HG02840 (cell line): ENCODE results near the gene DNM1L.
A peak's percentile ranks its signal among the peaks of the same experiment; 100 is the strongest.

ENCODE experiments used
- ATAC-seq: cut with Tn5 transposase; IDR thresholded peaks from one replicate; pipeline ENCODE4 v1.9.1; 2021; ENCODE audit warnings: mild to moderate bottlenecking, moderate library complexity, moderate number of reproducible peaks; ENCODE audit not compliant: unreplicated experiment, low FRiP score

DNM1L gene

DNA sequence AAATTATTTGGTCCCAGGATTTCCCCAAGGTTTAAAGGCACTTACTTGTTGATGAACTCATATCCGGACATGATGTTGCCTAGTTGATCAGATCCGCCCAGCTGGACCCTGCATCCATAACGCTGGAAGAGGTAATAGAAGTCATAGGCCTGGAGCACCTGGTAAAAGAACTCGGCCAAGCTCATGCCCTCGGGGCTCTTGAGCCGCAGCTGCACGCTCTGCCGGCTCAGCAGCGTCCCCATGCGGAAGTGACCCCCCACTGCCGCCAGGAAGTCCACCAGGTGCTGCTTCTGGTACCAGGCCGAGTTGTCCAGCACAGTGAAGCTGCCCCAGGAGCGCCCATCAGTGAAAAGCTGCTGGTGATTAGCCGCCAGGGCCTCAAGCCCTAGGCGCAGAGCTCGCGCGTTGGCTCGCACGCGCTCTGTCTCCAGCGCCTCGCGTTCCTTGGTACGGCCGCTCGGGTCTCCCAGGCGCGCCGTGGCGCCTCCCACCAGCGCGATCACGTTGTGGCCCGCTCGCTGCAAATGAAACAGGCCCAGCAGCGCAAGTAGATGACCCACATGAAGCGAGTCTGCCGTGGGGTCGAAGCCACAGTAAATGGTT lies 76.1 kb downstream of the DNM1L start:
- ATAC-seq, result peak; percentile 63

DNA sequence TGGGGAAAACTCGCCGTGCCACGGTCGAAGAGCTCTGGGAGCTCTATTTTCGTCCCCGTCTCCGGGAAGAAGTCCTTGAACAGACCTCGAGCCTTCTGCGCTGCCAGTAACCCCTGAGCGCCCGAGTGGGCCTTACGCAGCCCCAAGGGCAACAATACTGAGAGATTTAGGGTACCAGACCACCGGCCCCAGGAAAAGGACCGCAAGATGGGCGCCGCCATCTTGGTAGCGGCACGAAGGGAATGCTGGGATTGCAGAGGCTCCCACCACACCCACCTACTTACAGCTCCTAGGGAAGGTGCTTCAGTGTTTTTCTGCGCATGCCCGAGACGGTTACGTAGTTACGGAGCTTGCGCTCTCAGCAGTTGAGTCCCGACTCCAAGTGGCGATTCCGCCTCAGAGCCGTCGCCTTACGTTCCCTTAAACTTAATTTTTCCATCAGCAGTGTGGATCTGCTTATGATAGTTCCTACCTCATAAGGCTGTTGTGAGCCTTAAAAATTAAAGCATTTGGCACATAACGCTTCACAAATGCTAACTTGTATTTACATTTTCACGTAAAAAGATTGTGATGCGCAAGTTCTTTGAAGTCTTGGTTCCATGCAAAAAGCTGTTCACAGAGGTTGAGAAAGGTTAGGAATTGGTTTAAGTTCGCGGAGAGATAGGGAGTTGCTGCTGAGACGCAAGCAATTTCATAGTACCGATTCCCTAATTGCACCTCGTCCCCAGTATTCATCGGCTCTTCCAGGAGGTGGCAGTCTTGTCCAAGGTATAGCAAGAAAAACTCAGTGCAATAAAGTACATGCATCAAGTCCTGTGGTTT lies 76.8 kb downstream of the DNM1L start, which contains the start of gene YARS2:
Gene YARS2, minus strand, starts transcription at position 244 of the 822 bp plus-strand sequence. Its CDS starts 23 bp downstream, at position 221.
- peak; percentile 93 for ATAC-seq

DNA sequence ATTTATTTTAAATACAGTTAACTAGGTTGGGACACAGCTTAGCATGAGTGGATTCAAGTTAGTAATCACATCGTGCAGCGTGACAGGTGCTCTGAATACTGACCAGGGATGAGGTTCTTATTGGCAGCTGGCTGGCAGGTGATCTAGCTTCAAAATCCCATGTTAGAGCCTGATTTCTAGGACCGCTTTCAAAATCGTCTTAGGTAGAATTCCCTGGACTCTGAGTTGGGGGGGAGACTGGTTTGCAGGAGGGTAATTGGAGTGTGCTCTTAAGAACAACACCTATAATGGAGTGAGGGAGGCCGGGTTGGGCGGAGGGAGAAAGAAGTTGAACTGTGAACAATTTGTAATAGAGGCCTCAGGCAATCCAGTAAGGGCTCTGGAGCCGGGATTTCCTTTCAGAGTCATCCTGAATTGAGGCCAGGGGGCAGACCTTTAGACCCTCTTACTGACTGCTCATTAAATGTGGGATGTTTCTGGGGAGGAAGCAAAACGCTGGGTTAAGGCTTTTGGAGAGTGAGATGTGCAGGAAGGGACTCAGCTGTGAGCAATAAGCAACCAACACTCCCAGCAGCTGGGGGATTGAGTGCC lies 77.5 kb downstream of the DNM1L start:
- no peak for ATAC-seq

DNA sequence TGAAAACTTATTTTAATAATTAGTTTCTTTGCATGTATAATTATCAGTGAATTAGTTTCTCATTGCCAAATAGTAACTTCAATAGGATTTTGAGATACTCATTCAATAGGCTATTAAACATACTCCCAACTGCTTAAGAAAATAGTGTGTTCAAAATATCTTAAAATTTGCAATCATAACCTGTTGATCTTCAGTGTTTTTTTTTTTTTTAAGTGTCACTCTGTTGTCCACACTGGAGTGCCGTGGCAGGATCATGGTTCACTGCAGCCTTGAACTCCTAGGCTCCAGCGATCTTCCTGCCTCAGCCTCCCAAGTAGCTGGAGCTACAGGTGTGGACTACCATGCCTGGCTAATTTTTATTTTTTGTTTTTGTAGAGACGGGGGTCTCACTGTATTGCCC lies 78.1 kb downstream of the DNM1L start:
- no peak for ATAC-seq

DNA sequence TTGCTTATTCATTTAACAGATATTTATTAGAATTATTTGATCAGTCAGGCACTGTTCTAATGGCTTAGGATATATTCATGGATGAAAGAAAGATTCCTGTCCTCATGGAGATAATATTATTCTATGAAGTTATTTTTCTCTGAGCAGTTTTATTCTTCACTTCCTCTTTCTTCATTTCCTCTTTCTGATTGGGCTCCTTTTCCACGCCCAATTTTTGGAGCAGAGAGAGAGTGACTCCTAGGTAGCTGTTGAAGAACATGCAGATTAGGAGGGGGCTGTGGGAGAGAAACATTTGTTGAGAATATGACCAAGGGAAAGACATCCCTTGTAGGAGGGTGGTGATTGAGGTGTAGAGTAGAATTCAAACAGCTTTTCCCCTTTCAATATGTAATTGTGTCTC lies 82.6 kb downstream of the DNM1L start:
- no peak for ATAC-seq

DNA sequence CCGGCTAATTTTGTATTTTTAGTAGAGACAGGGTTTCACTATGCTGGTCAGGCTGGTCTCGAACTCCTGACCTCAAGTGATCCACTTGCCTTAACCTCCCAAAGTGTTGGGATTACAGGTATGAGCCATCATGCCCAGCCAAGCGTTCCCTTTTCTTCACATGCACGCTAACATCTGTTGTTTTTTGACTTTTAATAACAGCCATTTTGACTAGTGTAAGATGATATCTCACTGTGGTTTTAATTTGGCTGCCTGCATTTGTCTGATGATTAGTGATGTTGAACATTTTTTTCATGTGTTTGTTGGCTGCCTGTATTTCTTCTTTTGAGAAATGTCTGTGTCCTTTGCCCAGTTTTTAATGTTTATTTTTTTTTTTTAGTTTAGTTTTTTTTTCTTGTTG lies 86.8 kb downstream of the DNM1L start:
- no peak for ATAC-seq

DNA sequence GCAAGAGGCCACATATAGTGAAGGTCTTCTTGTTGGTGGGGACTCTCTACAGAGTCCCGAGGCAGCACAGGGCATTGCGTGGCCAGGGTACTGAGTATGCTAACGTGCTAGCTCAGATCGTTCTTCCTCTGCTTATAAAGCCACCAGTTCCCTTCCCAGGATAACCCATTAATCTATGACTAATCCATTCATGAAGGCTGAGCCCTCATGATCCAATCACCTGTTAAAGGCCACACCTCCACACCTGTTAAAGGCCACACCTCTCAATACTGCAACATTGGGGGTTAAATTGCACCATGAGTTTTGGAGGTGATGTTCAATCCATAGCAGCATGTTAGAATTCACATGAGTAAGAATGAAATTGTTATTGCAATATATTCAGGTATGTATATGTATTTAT lies 89.4 kb downstream of the DNM1L start:
- no peak for ATAC-seq

DNA sequence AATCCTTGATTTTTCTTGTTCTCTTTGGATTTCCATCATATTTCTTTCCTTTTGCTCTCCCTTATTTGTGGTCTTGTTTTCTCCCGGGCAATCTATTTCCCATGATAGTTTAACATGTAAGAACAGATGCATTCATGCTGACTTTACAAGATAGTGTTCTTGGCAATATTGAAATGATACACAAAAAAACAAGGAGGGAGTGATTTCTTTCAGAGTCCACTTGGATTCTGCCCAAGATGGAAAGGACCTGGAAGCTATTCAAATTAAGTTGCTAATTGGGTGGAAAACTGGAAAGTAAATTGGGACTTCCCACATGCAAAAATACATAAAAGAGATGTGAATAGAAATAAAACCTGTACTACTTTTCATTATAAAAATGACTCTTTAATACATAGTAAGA lies 91.0 kb downstream of the DNM1L start:
- ATAC-seq, result no peak

DNA sequence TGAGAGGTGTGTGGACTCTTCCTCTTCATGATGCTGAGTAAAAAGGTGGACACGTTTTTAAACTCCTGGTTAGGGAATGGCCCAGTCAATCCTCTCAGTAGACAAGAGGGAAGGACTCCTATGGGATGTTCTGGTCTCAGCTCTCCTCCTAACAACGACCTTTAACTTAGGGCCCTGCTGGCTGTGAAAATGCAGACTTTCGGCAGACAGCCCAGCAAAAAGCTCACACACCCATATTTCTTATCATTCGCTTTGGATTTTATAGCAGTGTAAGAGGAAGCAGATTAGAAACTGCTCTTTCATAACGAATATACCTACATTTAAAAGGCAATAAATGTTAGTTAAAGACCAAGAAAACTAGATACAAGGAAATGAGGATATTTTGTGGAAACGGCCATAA lies 94.6 kb downstream of the DNM1L start:
- no peak for ATAC-seq

DNA sequence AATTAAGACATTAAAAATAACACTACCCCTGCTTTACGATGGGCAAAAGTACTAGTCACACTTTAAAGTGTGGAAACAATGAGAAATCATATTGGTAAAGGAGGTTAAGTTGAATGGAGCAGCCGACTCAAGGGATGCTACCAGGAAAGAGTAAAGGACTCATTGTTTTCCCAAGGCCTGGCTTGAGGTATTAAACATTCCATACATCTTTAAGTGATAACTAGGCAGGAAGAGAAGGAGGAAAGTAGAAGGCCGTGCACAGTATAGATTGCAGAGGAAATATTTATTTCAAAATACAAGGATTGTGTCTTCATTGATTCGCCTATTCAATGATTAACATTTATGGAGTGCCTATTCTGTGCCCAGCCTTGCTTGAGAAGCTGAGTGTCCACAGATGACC lies 97.2 kb downstream of the DNM1L start:
- no peak for ATAC-seq

DNA sequence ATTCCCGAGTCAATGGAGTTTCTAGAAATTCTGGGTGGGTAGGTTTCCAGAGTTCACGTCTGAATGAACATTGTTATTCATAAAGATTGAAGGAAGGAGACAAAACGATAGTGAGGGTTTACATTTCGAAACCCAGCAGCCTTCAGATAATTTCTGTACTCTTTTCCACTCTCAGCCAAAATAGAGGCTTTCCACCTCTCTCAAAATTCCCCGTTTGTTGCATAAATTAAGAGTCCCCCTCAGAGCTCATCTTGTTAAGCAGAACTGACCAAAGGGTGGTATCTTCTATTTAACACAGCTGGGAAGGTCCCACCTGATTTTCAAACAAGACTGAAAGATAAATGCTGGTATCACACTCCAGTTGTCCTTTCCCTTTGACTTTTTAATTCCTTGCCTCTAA lies 98.1 kb downstream of the DNM1L start:
- no peak for ATAC-seq

DNA sequence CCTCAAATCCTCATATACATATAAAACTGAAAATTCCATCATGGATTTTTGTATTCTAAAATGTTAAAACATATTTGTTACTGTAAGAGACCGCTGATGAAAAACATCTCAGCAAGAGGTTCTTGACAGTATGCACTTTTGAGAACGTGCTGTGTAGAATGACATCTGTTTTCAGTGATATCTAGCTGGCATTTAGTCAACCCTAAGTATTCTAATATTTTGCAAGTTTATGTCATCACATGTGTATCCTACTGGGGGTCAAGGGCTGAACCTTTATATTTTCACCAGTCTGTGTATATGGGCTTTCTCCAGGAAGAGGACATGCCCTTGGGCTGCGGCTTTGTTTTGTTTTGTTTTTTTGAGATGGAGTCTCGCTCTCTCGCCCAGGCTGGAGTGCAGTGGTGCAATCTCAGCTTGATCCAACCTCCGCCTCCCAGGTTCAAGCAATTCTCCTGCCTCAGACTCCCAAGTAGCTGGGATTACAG lies 98.6 kb downstream of the DNM1L start:
- ATAC-seq, result no peak

DNA sequence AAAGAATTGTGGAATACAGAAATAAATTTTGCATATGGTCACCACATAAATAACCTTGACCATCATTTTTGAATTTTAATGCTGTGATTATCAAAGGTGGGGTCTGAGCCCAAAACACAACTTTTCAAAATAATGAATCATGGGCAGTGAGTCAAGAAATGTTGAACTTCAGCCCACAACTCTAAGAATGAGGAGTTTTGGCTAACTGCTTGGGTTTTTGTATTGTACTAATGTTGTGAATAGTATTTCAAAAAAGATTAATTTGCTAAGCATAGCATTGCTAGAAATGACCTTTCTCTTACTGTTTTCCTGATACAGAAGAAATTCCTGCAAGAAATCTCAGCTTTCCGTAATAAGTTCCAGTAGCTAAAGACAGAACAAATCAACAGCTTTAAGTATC lies 101.0 kb downstream of the DNM1L start:
- ATAC-seq, result no peak

DNA sequence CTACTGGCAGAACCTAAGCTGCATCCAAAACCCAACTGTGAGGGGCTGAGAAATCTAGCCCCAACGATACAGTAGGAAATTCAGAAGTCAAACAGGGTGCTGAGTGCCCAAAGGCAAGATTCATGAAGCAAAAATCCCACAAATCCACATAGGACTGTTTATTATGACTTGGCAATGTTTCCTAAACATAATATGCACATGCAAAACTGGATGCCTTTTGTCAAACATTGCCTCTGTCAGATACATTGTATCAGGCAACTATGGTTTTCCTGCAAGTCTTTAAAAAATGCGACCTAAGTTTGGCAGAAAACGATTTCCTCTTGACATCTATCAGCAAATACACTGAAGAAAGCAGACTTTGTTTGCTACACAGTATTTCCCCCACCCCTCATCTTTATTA lies 103.9 kb downstream of the DNM1L start:
- ATAC-seq, result no peak

DNA sequence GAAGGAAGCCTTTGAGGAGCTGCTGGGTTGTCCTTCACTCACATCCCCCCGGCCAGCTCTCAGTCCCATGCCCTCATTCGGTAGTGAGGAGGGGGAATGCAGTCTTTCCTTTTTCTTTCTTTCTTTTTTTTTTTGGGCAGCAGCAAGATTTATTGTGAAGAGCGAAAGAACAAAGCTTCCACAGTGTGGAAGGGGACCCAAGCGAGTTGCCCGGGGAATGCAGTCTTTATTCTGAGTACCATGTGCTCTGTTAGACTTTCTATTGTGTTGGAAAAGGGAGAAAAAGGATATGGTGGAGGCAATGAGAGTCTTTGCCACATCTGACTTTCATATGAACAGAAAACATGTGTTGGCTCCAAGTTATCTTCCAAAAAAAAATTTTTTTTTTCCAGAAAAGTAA lies 106.5 kb downstream of the DNM1L start:
- no peak for ATAC-seq

DNA sequence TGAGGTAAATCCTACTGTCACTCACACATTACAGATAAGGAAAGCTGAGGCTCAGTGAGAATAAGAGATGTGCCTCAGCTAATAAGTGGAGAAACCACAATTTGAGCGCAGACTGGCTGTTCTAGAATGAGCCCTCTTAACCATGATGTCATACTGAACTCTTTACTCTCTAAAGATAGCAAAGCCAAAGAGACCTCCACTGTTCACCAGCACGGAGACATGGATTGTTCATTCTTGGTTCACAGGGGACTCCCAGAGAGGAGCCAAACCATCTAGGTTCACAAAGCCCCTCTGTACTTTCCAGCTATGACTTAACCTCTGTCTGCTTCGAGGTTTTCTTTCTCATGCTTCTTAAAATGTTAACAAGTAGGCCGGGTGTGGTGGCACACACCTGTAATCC lies 109.3 kb downstream of the DNM1L start:
- ATAC-seq, result no peak

DNA sequence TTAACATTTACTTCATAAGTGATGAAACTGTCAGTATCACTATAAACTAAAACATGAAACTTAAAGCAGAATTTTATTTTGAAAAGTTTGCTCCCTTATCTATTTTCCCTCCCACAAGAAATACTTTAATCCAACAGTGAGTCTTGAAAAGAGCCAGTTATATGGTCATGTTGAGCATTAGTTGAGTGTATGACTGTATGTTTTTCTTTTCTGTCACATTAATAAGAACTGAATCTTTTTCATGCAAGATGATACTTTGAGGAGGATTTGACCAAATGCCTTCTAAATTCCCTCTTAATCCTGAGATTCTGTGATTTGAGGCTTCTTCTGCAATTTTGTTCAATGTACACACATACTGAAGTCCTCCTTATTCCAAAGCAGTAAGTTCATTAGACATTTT lies 110.3 kb downstream of the DNM1L start:
- ATAC-seq, result no peak

DNA sequence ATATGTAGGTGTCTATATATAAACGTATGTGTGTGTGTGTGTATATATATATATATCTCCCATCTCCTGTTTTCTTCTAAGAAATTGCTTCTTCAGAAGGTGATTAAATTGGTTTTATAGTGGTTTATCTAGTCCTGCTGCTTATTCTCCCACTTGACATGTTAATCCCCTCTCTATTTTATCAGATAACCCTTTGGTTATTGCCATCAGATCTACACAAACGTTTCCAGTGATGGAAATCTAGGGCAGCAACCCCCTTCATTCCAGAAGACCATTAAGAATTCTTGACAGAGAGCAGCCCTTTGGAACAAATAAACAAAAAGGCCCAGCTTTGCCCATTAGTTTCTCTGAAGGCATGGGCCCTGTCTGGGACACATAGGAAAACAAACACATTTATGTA lies 110.8 kb downstream of the DNM1L start:
- no peak for ATAC-seq

DNA sequence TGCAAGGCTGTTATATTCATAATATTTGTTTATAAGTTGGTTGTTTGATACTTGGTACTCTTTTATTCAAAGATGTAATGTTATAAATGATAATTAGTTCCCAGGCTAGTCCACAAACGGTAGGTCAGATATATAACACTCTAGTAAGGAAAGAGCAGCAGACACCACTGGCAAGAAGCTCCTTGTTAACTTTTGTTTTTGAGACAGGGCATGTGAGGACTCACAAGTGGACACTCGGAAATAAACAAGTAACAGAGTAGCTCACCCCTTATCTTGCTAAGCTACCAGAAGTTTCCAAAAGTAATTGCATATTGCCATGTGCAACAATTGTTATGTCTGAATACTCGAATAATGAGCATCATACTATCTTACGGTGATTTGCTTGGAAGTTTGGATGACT lies 115.2 kb downstream of the DNM1L start:
- no peak for ATAC-seq
